ENCODE measurements around the gene TNFAIP8.

TNFAIP8 gene

DNA sequence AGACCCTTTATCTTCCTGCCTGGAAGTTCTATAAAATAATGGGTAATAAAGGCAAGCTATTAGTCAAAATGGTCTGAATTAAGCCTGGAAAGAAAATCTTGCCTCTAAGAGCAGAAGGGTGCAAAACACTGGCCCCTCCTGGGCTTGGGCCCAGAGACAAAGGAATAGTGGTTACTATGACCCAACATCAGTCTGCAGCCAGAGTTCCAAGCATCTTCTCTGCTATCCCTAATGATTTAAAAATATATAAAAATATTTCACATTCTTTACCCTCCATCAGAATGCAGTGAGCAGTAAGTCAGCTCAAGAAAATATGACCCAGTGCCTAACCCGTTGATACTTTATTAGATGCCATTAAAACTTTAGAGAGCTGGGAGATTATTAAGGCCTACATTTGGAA lies 14.7 kb downstream of the TNFAIP8 start:
- DNase-seq (ENCODE audit: low spot score), result no peak

DNA sequence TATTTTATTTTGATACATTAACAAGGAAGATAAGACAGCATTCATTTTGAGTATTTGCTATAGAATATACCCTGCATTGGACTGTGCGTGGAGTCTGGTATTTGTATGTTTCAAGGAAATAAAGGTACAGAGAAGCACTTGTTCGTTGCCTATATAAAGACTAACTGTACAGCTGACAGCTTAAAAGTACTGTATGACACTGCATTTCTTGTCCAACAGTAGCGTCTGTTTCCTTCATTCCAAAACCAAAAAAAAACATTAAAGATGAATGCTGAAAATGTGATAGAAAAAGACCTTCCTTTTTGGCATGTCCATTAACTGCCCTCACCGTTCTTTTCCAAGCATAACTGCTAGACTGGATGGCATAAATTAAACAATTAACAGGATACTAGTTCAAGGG lies 15.3 kb downstream of the TNFAIP8 start:
- DNase-seq (ENCODE audit: low spot score), result no peak

DNA sequence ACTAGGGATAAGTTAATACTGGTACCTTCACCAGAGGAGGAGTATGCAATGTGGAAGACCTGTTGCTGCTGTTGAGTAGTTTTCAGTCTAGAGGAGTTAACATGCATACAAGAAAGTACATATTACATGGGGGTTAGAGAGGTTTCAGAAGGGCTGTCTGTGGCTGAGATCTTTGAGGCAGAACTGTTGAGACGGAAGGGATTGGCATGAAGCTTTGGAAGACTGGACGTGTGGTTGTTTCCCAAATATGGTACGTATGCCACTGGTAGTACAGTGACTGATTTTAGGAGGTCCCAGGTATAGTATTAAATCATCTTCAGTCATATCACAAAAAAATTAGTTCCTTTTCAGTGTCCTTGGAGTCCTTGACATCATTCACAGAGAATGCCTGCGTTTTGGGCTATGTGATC lies 17.6 kb downstream of the TNFAIP8 start:
- no peak for DNase-seq (ENCODE audit: low spot score)

DNA sequence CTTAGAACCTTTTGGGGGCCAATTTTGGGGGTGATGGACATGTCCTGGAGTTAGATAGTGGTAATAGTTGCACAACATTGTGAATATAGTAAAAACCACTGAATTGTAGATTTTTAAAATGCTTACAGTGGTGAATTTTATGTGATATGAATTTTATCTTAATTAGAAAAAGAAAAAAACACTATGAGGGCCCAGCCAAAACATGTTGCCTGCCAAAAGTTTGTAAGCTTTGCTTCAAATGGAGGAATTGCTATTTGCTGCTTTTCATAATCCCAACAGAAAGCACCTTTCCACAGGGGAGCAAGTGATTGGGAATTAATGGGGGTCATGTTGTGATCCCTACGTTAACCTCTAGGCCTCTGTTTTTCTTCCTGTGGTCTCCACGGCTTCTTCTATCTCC lies 19.1 kb downstream of the TNFAIP8 start:
- no peak for DNase-seq (ENCODE audit: low spot score)

DNA sequence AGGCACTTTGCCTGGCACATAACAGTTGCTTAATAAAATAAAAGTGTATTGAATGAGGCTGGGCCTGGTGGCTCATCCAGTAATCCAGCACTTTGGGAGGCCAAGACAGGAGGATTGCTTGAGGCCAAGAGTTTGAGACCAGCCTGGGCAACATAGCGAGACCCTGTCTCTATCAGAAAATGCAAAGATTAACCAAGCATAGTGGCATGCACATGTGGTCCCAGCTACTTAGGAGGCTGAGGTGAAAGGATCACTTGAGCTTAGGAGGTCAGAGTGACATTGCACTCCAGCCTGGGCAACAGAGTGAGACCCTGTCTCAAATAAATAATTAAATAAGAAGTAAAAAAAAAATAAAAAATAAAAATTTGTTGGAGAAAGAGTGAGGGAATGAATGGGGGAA lies 21.2 kb downstream of the TNFAIP8 start:
- DNase-seq (ENCODE audit: low spot score), result no peak

DNA sequence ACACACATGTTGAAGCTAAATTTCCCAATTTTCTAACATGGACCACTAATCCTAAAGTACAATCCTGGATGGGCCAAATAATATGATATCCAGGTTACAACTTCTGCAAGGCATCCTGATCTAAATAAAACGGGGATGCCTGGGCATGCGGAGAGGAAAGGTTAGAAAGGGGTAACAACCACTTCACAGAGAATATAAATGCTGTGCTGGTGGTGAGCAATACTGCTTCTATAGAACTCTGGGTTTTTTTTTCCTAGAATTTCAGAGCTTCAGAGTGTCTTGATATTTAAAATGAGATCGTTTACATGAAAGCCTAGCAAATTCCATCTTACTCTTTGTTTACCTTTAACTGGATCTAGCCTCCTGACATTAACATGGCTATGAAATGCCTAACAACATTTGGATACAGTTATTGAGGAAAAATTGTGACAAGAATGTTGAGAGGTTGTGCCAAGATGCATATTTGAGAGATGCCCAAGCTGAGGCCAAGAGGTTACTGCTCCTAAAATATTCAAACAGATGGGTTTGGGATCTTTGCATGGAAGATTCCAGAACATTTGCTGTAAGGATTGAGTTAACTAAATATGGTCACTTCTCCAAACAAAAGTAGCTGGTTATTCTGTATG lies 22.4 kb downstream of the TNFAIP8 start:
- no peak for DNase-seq (ENCODE audit: low spot score)

DNA sequence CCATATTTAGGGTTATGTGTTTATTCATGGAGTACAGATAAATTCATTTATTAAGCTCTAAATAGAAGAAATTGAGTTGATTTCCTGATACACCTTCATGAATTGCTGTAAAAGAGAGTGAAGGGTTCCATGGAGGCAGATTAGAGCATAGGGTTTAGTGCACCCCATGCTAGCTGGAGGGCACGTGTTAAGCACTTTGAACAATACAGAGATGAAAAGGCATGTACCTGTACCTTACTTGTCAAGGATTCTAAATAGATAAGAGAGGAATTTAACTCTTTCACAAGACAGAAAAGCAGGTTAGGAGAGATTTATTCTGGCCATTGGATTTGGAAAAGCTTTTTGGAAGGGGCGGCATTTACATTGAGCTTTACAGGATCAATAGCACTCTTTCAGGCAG lies 23.3 kb downstream of the TNFAIP8 start:
- DNase-seq (ENCODE audit: low spot score), result no peak

DNA sequence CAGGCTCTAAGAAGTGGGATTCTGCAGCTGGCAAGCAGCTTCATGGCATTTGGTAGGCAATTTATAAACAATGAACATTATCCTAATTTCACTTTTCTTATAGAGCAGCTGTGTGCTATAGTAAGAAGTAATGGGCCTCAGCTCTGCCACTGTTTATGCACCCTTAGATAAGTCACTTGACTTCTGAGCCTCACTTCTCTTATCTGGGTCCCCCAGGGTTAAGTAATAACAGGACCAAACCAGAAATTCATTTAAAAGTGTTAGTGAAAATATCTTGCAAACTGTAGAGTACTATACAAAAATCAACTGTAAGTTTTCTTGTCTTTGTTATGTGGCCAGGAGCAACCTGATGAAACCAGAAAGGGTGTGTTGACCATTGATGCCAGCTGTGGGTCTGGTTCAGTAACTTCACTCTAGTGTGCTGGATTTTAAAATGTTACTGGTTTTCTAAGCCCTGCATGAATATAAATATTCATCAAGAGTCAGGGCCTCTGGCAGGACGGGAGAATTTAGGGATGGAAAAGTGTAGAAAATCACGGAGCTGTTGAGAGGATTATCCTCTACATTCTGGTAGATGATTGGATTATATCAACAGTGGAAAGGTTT lies 24.2 kb downstream of the TNFAIP8 start:
- DNase-seq (ENCODE audit: low spot score), result no peak

DNA sequence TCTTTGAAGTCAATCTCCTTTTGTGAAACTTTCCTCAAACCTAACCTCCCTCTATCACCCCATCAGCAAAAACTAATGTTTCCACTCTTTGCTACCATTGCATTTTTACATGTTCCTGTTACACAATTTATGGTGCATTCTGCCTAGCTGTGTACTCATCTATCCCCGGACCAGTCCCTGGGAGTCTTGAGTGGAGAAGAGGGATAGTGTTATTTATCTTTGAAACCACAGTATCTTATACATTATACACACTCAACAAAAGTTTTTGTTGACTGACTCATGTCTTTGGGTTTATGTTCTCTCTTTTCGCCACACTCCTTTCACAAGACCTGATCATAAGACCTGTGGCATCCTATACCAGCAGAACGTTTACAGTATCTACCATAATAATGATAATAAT lies 26.4 kb downstream of the TNFAIP8 start:
- no peak for DNase-seq (ENCODE audit: low spot score)

DNA sequence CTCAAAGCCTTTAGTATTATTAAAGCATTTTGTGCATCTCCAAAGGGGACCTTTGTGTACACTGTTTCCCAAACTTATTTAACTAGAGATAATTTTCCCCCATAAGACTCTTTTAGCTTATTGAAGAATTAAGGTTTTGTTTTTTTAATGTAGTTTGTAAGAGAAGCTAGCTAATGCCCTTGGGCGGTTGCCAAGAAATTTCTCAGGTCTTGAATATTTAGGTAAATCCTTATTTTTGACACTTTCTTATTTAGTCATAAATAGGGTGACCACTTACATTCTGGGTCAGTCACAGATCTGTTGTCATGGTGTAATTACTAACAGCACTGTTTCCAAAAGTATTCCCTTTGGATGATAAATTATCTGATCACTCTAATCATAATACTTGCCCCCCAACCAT lies 27.2 kb downstream of the TNFAIP8 start:
- no peak for DNase-seq (ENCODE audit: low spot score)

DNA sequence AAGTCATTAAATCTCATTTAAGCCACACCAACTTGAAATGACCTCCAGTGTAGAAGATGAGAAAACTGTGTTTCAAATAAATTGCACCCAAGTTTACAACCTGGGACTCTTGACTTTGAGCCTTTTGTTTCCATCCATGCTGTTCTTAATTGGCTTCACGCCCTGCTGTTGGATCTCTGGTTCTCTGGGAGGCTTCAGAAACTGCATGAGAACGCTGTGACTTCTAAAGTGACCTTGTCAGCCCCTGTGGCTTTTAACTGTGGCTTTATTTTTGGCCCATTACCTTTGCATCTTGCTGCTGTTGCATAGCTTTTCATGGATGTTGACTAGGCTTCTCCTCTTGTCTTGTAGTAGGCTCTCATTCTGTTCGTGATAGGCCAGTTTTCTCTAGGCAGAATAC lies 29.3 kb downstream of the TNFAIP8 start:
- no peak for DNase-seq (ENCODE audit: low spot score)

DNA sequence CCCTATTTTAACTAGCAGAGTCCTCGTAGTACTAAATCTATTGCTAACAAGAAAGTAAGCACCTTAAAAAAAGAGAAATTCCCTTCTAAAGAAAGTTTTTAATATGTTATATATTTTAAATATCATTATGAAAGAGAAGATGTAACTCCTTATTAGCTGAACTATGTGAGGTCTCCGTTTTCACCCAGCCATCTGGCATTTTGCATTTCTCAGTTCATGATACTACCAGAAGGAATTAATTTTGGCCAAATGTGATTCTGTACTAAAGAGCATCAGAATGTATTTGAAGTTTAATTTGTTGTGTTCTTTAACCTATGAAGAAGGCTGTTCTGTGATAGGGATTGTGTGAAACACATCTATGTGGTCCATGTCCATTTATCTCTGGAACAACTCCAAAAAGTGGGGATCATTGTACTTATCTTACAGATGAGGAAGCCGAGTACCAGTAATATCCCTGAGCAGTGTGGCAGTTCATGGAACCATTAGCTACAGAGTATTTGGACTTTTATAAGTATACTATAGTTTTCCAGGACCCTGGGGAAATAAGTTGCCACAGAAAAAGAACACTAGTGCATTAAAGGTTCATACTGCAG lies 29.8 kb downstream of the TNFAIP8 start:
- no peak for DNase-seq (ENCODE audit: low spot score)

DNA sequence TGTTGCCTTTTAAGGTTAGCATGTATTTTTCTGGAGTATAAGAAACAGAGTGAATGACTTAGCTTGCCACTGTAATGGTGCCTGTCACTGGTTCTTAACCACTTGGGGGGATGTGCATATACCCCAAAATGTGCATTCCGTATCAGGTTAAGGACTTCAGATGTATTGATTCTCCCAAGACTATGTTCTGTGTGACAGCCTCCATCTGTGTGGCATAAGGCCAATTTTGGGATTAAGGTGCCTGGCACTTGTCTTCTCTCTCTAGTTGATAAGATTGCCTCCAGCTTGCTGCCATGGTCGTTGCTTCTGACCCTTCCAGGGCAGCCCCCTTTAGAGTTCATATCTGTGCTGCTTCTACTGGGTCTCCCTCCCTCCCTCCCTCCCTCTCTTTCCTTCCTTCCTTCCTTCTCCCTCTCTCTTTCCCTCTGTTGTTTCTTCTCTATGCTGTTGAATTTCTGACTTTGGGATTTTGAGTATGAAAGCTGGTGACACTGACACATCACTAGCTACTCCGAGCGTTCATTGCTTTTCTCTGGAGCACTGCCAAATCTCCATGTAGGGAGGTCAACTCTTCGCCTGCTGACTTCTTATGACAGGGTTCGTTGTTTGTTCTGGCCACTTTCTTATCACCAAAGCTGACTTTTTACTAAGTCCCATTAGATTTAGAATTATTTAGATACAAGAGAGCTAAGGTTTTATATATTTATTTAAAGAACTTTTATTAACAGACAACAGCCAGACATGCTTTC lies 31.0 kb downstream of the TNFAIP8 start:
- DNase-seq (ENCODE audit: low spot score), result no peak

DNA sequence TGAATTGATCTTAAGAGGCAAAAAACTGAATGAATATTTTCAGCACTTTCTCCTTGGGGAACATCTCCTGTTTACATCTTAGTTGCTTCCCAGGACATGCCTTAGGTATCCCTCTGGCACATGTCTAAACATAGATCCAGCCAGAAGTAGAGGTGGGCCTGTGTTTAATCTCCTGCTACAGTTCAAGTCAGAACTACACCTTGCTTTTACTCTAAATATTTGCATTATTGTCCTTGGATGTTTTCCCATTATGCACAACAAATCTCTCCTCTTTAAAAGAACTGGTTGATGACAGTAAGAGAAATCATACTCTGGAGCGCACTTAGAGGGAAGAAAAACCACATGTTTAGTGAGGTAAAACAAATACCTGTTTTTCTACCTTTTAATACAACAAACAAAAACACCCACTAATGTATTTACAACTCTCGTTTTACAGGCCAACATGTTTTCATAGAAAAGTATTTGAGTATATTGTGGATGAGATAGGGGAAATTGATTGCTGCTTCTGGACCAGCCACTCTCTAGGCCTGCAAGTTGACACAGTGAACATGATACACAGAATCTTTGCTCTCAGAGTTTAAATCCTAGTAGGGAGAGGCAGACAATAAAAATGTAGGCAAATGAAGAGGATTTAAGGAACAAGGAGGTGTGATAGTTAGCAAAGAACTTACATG lies 32.3 kb downstream of the TNFAIP8 start:
- DNase-seq (ENCODE audit: low spot score), result no peak

DNA sequence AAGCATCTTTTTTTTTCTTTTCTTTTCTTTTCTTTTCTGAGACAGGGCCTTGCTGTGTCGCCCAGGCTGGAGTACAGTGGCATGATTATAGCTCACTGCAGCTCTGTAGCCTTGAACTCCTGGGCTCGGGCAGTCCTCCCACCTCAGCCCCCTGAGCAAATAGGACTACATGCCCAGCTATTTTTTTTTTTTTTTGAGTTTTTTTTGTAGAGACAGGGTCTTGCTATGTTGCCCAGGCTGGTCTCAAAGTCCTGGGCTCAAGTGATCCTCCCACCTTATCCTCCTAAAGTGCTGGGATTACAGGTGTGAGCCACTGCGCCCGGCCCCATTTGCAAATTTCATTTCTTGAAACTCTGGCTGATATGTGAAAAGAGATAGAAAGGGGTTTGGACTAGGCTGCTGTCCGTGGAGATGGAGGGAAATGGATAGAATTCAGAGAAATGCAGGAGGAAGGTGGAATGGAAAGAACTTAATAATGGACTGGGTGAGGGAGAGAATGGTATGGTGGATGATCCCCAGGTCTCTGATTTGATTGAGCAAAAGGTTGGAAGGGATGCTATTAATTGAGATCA lies 32.9 kb downstream of the TNFAIP8 start:
- no peak for DNase-seq (ENCODE audit: low spot score)

DNA sequence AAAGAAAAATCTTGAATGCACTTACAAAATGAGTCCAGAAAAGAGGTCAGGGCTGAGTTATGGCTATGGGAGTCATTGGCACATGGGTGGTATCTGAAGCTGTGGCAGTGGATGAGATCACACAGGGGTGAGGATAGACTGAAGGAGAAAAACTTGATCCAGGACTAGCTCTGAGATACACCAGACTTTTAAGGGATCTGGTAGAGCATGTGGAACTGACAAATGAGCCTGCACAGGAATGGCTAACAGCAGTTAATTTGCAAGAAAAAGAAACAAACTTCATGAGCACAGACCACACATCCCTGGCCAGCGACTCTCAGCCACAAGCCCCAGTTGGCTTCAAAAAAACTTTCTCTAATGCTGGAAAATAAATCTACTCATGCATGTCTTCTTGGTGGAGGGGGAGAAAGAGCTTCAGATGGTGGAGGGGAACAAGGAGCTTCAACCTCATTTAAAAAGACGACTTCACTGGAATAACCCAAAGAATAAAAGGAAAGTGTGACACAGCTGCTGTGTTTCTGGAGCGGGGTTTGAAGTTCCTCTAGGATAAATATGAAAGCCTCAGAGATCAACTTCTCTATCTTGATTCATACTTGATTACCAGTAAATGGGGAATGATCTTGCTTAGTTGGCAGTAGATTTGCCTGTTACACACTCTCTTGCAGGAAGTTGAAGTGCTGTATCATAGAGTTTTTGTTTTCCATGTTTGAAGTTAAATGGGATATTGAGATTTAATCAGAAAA lies 33.6 kb downstream of the TNFAIP8 start:
- no peak for DNase-seq (ENCODE audit: low spot score)

DNA sequence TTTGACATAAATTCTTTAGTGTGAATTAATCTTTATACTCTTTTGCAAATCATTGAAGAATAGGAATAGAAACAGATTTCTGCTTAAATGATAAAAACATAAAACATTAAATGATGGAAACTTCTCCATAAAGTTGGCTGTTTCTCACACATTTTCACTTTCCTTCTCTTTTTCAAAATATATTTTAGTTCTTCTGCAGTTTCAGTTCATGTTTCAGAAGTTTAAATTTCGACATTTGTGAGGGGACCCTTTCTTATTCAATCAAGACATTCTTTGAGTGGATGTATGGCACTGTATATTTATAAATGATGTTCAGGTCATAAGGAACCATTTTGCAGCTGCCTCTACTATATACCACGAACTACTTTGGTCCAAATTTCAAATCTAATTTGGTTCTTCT lies 34.6 kb downstream of the TNFAIP8 start:
- no peak for DNase-seq (ENCODE audit: low spot score)

DNA sequence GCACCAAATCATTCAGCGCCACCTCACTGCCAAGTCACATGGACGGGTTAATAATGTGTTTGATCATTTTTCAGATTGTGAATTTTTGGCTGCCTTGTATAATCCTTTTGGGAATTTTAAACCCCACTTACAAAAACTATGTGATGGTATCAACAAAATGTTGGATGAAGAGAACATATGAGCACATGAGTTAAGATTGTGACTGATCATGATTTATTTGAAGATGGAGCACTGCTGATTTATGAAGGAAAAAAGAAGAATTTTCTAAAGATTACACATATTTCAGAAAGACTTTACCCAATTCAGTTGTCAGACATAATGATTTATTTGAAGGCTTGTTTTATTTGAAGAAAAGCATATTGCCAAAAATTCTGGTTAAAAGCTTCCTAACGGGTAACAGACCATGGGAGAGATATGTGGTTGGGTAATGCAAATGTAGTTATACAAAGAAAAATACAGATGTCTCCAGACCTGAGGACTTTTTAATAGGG lies 37.4 kb downstream of the TNFAIP8 start:
- DNase-seq (ENCODE audit: low spot score), result no peak

DNA sequence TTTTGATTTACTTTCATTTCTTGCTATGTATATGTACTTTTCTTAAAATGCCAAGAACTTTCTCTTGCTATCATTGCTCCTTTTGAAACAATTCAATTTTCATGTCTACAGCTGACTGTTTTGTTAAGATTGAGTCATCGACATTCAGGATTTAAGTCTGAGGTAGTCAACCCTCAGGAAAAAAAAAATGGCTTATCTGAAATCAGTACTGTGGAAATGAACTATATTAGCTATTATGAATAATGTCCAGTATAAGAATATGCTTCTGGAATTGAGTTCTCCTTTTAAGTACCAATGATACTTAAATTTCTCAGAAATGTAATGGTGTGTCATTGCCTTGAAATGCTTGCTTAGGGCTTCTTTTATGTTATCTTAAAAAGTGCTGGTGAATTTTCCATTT lies 37.9 kb downstream of the TNFAIP8 start:
- DNase-seq (ENCODE audit: low spot score), result no peak

DNA sequence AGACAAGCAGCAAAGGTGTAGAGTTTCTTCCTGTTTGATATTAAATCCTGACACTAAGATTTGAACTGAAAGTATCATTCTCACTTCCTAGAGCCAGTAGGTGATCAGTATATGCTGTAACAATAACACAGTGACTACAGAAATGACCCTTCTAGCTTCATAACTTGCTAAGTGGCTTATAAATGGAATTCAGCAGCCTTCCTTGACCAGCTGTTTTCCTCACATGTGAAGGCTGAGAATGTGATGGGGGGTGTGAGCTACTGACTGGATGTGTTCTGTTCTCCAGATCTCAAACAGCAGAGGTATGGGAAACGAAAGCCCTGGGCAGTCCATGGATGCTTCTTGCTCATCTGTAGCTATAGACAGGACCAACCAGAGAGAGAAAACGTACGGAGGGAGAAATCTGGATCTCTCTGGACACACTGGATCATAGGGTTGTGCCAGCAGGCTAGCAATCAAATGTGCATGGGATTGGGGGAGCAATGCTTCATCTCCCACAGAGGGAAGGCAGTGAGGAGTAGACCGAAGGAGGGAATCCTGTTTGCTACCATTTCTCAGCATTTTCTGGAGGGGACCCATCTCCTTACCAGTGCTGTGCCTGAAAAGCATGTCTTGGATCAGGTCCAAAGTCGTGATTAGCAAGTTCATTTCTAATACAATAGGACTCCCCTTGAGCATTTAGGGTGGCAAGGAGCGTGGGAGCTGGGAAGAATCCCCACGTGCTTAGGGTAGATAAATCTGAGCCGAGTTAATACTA lies 39.4 kb downstream of the TNFAIP8 start:
- DNase-seq (ENCODE audit: low spot score), result no peak
